ENCODE measurements around the gene BRWD1.

BRWD1 gene

DNA sequence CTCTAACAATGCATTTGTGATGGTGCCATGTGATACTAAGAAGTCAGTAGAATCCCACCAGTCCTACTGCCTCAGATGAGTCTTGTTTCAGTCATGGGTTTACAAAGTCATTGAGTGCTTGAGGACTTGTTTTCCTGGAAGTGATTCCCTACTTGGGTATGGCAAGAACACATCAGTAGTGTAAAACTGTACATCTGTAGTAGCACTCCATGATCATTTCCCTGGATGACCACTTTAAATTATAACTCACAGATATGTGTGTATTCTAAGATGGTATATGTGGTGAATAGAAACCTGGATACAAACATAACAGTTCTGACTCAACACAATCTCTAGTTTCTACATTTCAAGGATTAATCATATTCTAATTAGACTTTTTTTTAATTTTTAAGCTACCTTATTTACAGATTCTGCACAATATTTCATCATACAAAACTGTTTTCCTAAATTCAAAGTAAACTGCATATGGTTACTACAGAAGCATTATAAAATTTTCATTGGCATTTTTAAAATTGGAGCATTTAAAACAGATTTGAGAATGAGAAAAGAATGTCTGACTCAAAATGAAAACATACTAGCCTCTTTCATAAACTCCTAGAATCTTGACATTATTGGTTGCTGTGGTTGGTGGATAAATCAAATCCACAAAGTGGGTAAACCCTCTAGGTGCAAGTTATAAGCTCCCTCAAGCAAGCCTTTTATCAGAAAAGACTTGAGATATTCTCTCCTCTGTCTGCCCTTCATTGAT, 123.4 kb downstream of the BRWD1 start:
- TF ChIP-seq CTCF (IDR thresholded peaks at IDR 0.05; ENCODE audit: borderline replicate concordance, insufficient read depth, low read depth, low read length), result no peak
- no peak overlapping the region for H3K4me3 ChIP-seq (ENCODE audit: low read depth, low read length)

GRCh38 chr21:39188521-39189139, 124.8 kb downstream of the BRWD1 start:
- H3K4me3 ChIP-seq (ENCODE audit: low read depth, low read length), result no peak overlapping the region
- no peak for TF ChIP-seq CTCF (IDR thresholded peaks at IDR 0.05; ENCODE audit: borderline replicate concordance, insufficient read depth, low read depth, low read length)

DNA sequence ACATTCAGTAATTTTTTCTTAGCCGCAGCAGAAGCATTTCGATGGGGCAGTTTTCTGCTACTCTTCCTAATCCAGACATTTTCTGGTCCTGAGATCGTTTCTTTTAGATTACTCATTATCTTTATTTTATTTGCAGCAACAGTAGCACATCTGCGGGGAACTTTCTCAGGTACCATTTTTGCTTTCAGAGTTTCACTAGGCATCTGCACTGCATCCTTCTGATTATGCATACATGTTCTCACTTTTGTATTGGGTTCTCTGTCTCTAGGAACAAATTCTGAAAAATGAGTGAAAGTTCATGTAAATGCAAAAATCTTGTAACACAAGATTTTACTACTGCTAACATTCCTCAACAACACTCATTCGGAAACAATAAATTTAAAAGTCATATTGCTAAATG, 126.3 kb downstream of the BRWD1 start:
- no peak for TF ChIP-seq CTCF (IDR thresholded peaks at IDR 0.05; ENCODE audit: borderline replicate concordance, insufficient read depth, low read depth, low read length)
- H3K4me3 ChIP-seq (ENCODE audit: low read depth, low read length), result no peak overlapping the region

DNA sequence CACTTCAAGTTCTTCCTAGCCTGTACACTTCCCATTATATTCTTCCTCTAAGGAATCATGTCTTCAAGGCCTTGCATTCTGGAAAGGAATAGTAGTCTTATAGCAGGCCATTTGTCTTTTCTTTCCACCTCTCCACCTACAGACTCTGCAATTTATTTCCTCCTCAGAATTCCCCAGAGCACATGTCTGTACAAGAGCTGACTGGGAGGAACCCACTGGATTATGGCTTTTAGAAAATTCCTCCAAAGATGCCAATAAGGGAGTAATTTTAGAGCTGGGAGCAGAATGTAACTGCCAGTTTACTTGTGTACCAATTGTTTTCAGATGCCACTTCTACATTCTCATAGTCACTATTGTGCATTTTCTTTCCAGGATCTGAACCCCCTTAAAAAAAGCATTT, 126.8 kb downstream of the BRWD1 start:
- no peak for TF ChIP-seq CTCF (IDR thresholded peaks at IDR 0.05; ENCODE audit: borderline replicate concordance, insufficient read depth, low read depth, low read length)
- no peak overlapping the region for H3K4me3 ChIP-seq (ENCODE audit: low read depth, low read length)

GRCh38 chr21:39185157-39185556, 128.3 kb downstream of the BRWD1 start:
- no peak overlapping the region for H3K4me3 ChIP-seq (ENCODE audit: low read depth, low read length)
- no peak for TF ChIP-seq CTCF (IDR thresholded peaks at IDR 0.05; ENCODE audit: borderline replicate concordance, insufficient read depth, low read depth, low read length)

DNA sequence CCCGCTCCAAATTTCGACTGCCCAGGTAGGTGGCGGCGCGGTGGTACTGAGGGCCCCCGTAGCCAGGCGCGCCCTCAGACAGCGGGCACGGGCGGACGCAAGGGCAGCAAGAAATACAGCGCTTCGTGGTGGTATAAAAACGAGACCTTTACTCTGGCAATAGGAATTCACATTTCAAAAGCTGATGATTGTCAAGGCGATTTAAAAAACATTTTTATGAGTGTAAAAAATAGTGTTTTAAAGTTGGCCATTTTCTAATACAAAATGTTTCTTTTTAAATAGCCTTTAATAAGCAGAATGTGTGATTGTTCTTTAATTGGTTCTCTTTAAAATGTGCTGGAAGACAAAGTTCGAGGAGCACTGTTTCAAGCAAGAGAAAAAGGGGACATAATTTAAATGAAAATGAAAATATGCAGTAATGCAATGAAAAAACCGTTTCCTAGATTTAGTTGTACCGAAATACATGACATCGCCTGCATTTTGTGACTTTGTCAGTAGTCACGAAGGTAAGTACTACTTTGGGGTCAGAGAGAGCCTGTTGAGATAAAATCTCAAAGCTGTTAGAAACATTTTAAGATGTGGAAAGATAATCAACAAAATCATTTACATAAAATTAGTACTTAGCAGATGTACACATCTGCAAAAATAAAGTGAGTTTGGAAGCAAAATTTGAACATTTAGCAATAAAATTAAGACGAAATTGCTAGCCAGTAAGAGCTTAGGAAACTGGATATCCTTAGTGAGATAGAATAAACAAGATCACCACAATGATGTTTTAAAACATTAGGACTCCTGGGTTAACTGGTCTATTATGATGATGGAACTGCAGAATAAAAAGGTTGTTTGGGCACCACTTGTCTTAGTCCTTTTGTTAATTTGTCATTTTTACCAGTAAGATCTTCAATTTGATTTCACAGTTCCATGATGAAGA, 129.1 kb downstream of the BRWD1 start:
- TF ChIP-seq CTCF (IDR thresholded peaks at IDR 0.05; ENCODE audit: borderline replicate concordance, insufficient read depth, low read depth, low read length), result no peak

More for the DNA sequence above, 129.1 kb downstream of the BRWD1 start:
- H3K4me3 ChIP-seq (ENCODE audit: low read depth, low read length), result peak overlapping the region; percentile 99
